ENCODE results near the gene BRD1.

DNA sequence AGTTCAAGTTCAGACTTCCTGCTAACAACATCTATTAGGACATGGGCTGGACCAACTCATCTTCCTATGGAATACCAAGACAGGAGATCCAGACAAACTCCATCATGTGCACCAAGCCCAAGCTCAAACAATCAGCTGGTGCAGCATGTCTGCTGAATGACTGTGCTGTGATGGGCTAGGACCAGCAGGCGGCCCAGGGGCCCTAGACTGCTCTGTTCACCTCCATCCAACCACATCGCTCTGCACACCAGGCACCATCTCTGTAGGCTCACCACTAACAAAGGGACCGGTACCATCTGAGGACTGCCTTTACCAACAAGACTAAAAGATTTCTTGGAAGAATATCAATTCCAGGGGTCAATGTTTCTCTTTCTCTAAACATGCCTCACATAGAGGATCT lies 10.3 kb downstream of the BRD1 start:
- no peak; the same call in 1 of the 2 replicates for TF ChIP-seq POLR2AphosphoS5 (IDR thresholded peaks at IDR 0.05; ENCODE audit: low read depth, low read length)
- TF ChIP-seq TAF1 (IDR thresholded peaks at IDR 0.05; ENCODE audit: low read depth, low read length), result no peak
- no peak for TF ChIP-seq POLR2A (IDR thresholded peaks at IDR 0.05; ENCODE audit: low read depth, low read length)
- TF ChIP-seq PAX5 (IDR thresholded peaks at IDR 0.05; ENCODE audit: insufficient read depth, low read length, severe bottlenecking), result no peak
- TF ChIP-seq SPI1 (IDR thresholded peaks at IDR 0.05; ENCODE audit: low read depth, low read length), result no peak
